ENCODE results near the gene NR2C2AP. TPM values are rescaled to one million over a fixed set of nuclear protein-coding genes. Genes with fewer than 3 reads are reported as not detected.

Gene NR2C2AP
- total and polyA plus RNA-seq, 9 donors, result 8.8 to 27.2 (median 14.9) TPM

- Histone ChIP-seq H3K4me3 (no peak overlapping the region), H3K27ac (no peak overlapping the region), H3K4me1 (ENCODE audit: insufficient read depth) (no peaks in the 10 kb centered on the region), H3K27me3 (no peaks in the 10 kb centered on the region), H3K36me3 (no peaks in the 10 kb centered on the region), H3K9me3 (peaks cover 0 to 14% of the 10 kb centered on the region in 2 donors)
- DNase-seq, result no peak
- no peak for TF ChIP-seq POLR2A (IDR thresholded peaks at IDR 0.05)
- no peak for TF ChIP-seq EP300 (IDR thresholded peaks at IDR 0.05)
- TF ChIP-seq CTCF (IDR thresholded peaks at IDR 0.05), result no peak
- WGBS, 3 donors, result 67 to 78% (median 69%) methylated on average over 18 of the region's 18 CpGs
- intact Hi-C loops (cut with DNase I), result no loop called here
Measured at GRCh38 chr19:19238126-19238894, 35.1 kb upstream of the NR2C2AP start.

- TF ChIP-seq POLR2A (IDR thresholded peaks at IDR 0.05) (no peak), CTCF (IDR thresholded peaks at IDR 0.05) (no peak), EP300 (IDR thresholded peaks at IDR 0.05) (no peak)
- Histone ChIP-seq H3K9me3 (peaks cover 0 to 14% of the 10 kb centered on the region in 2 donors), H3K27me3 (no peaks in the 10 kb centered on the region), H3K36me3 (no peaks in the 10 kb centered on the region), H3K27ac (no peak overlapping the region), H3K4me1 (ENCODE audit: insufficient read depth) (no peaks in the 10 kb centered on the region), H3K4me3 (no peak overlapping the region)
- intact Hi-C loops (cut with DNase I), result no loop called here
- DNase-seq, result no peak
Measured at GRCh38 chr19:19236173-19236572, 33.0 kb upstream of the NR2C2AP start.

GRCh38 chr19:19234220-19234816 is 31.1 kb upstream of the NR2C2AP start:
- 62 to 90% (median 84%) methylated on average over 2 of the region's 2 CpGs for WGBS, 3 donors
- H3K27me3 ChIP-seq, result no peaks in the 10 kb centered on the region
- H3K9me3 ChIP-seq, result peaks cover 0 to 14% of the 10 kb centered on the region in 2 donors
- TF ChIP-seq CTCF (IDR thresholded peaks at IDR 0.05), result no peak
- no peak for TF ChIP-seq EP300 (IDR thresholded peaks at IDR 0.05)
- TF ChIP-seq POLR2A (IDR thresholded peaks at IDR 0.05), result no peak
- intact Hi-C loops (cut with DNase I), result no loop called here
- no peaks in the 10 kb centered on the region for H3K4me1 ChIP-seq (ENCODE audit: insufficient read depth)
- no peaks in the 10 kb centered on the region for H3K36me3 ChIP-seq
- H3K4me3 ChIP-seq, result no peak overlapping the region
- no peak overlapping the region for H3K27ac ChIP-seq
- DNase-seq, result no peak

- Histone ChIP-seq H3K36me3 (no peaks in the 10 kb centered on the region), H3K27me3 (no peaks in the 10 kb centered on the region), H3K9me3 (peaks cover 0 to 14% of the 10 kb centered on the region in 2 donors), H3K27ac (no peak overlapping the region), H3K4me1 (ENCODE audit: insufficient read depth) (no peaks in the 10 kb centered on the region), H3K4me3 (no peak overlapping the region)
- no peak for TF ChIP-seq CTCF (IDR thresholded peaks at IDR 0.05)
- no peak for TF ChIP-seq EP300 (IDR thresholded peaks at IDR 0.05)
- no peak for TF ChIP-seq POLR2A (IDR thresholded peaks at IDR 0.05)
- DNase-seq, result no peak
- WGBS, 3 donors, result 72 to 77% (median 73%) methylated on average over 19 of the region's 19 CpGs
- intact Hi-C loops (cut with DNase I), result no loop called here
Measured at GRCh38 chr19:19232261-19232721, 29.1 kb upstream of the NR2C2AP start.

All from ovary (tissue), 9 donors.